Activated naive CD4-positive, alpha-beta T cell treated with anti-CD3 and anti-CD28 coated beads, Interleukin-2, amount 50 U/mL, for 24 hours (primary cell): ENCODE data around the gene BCHE.

Experiments
- H3K27ac Mint-ChIP-seq: one replicate; pipeline ENCODE4 v1.8.0; 2021; ENCODE audit warnings: mild to moderate bottlenecking, mixed read lengths
- H3K27me3 Mint-ChIP-seq: one replicate; pipeline ENCODE4 v1.8.0; 2021; ENCODE audit warnings: mixed read lengths
- H3K36me3 Mint-ChIP-seq: one replicate; pipeline ENCODE4 v1.8.0; 2021; ENCODE audit warnings: mixed read lengths
- H3K4me1 Mint-ChIP-seq: one replicate; pipeline ENCODE4 v1.8.0; 2021; ENCODE audit warnings: mixed read lengths
- H3K4me3 Mint-ChIP-seq: one replicate; pipeline ENCODE4 v1.8.0; 2021; ENCODE audit warnings: mild to moderate bottlenecking, mixed read lengths
- H3K9me3 Mint-ChIP-seq: one replicate; pipeline ENCODE4 v1.8.0; 2021; ENCODE audit warnings: mixed read lengths

Gene BCHE

GRCh38 chr3:165788531-165788930, 48.7 kb downstream of the BCHE start:
- H3K27ac Mint-ChIP-seq, result no peak overlapping the region

GRCh38 chr3:165786013-165786412, 51.2 kb downstream of the BCHE start:
- peaks cover 9% of the 10 kb centered on the region for H3K9me3 Mint-ChIP-seq
- H3K27me3 Mint-ChIP-seq, result no peaks in the 10 kb centered on the region
- H3K4me3 Mint-ChIP-seq, result no peak overlapping the region
- no peak overlapping the region for H3K27ac Mint-ChIP-seq
- H3K4me1 Mint-ChIP-seq, result no peaks in the 10 kb centered on the region
- no peaks in the 10 kb centered on the region for H3K36me3 Mint-ChIP-seq

More at GRCh38 chr3:165788531-165788930, 48.7 kb downstream of the BCHE start:
- H3K9me3 Mint-ChIP-seq, result peaks cover 14% of the 10 kb centered on the region
- H3K36me3 Mint-ChIP-seq, result no peaks in the 10 kb centered on the region
- no peaks in the 10 kb centered on the region for H3K4me1 Mint-ChIP-seq
- no peaks in the 10 kb centered on the region for H3K27me3 Mint-ChIP-seq
- H3K4me3 Mint-ChIP-seq, result no peak overlapping the region

- H3K27me3 Mint-ChIP-seq, result no peaks in the 10 kb centered on the region
- H3K4me1 Mint-ChIP-seq, result no peaks in the 10 kb centered on the region
- no peak overlapping the region for H3K4me3 Mint-ChIP-seq
- H3K36me3 Mint-ChIP-seq, result no peaks in the 10 kb centered on the region
- H3K9me3 Mint-ChIP-seq, result peaks cover 9% of the 10 kb centered on the region
- no peak overlapping the region for H3K27ac Mint-ChIP-seq
Observed at GRCh38 chr3:165784337-165784736, 52.9 kb downstream of the BCHE start.

GRCh38 chr3:165783383-165783782, 53.8 kb downstream of the BCHE start:
- no peak overlapping the region for H3K27ac Mint-ChIP-seq
- peaks cover 9% of the 10 kb centered on the region for H3K9me3 Mint-ChIP-seq
- H3K27me3 Mint-ChIP-seq, result no peaks in the 10 kb centered on the region
- no peak overlapping the region for H3K4me3 Mint-ChIP-seq
- no peaks in the 10 kb centered on the region for H3K36me3 Mint-ChIP-seq
- H3K4me1 Mint-ChIP-seq, result no peaks in the 10 kb centered on the region

- Mint-ChIP-seq H3K27ac (no peak overlapping the region), H3K4me3 (no peak overlapping the region), H3K27me3 (no peaks in the 10 kb centered on the region)
Observed at GRCh38 chr3:165778891-165779290, 58.3 kb downstream of the BCHE start.

GRCh38 chr3:165778456-165778855, 58.8 kb downstream of the BCHE start:
- Mint-ChIP-seq H3K27ac (no peak overlapping the region), H3K4me3 (no peak overlapping the region), H3K9me3 (peaks cover 9% of the 10 kb centered on the region), H3K27me3 (no peaks in the 10 kb centered on the region), H3K4me1 (no peaks in the 10 kb centered on the region), H3K36me3 (no peaks in the 10 kb centered on the region)

More at GRCh38 chr3:165778891-165779290, 58.3 kb downstream of the BCHE start:
- Mint-ChIP-seq H3K9me3 (peaks cover 9% of the 10 kb centered on the region), H3K4me1 (no peaks in the 10 kb centered on the region), H3K36me3 (no peaks in the 10 kb centered on the region)

GRCh38 chr3:165775824-165776223, 61.4 kb downstream of the BCHE start:
- Mint-ChIP-seq H3K27ac (no peak overlapping the region), H3K27me3 (no peaks in the 10 kb centered on the region), H3K4me1 (no peaks in the 10 kb centered on the region), H3K4me3 (no peak overlapping the region), H3K36me3 (no peaks in the 10 kb centered on the region), H3K9me3 (peaks cover 12% of the 10 kb centered on the region)

- Mint-ChIP-seq H3K9me3 (peaks cover 5% of the 10 kb centered on the region), H3K27ac (no peak overlapping the region), H3K27me3 (no peaks in the 10 kb centered on the region), H3K4me3 (no peak overlapping the region), H3K4me1 (no peaks in the 10 kb centered on the region), H3K36me3 (no peaks in the 10 kb centered on the region)
Observed at GRCh38 chr3:165770781-165771180, 66.4 kb downstream of the BCHE start.

GRCh38 chr3:165768680-165769079, 68.5 kb downstream of the BCHE start:
- no peak overlapping the region for H3K27ac Mint-ChIP-seq
- H3K4me3 Mint-ChIP-seq, result no peak overlapping the region
- H3K9me3 Mint-ChIP-seq, result peaks cover 24% of the 10 kb centered on the region
- no peaks in the 10 kb centered on the region for H3K27me3 Mint-ChIP-seq
- H3K36me3 Mint-ChIP-seq, result no peaks in the 10 kb centered on the region
- no peaks in the 10 kb centered on the region for H3K4me1 Mint-ChIP-seq

GRCh38 chr3:165759041-165759440, 78.2 kb downstream of the BCHE start:
- Mint-ChIP-seq H3K27ac (no peak overlapping the region), H3K36me3 (no peaks in the 10 kb centered on the region), H3K4me3 (no peak overlapping the region), H3K4me1 (no peaks in the 10 kb centered on the region), H3K27me3 (no peaks in the 10 kb centered on the region), H3K9me3 (peaks cover 6% of the 10 kb centered on the region)

GRCh38 chr3:165755571-165755970, 81.7 kb downstream of the BCHE start:
- Mint-ChIP-seq H3K4me1 (no peaks in the 10 kb centered on the region), H3K27ac (no peak overlapping the region), H3K27me3 (no peaks in the 10 kb centered on the region), H3K4me3 (no peak overlapping the region), H3K36me3 (no peaks in the 10 kb centered on the region), H3K9me3 (no peaks in the 10 kb centered on the region)

GRCh38 chr3:165754219-165755007, 82.8 kb downstream of the BCHE start:
- H3K9me3 Mint-ChIP-seq, result no peaks in the 10 kb centered on the region
- H3K27me3 Mint-ChIP-seq, result no peaks in the 10 kb centered on the region
- H3K36me3 Mint-ChIP-seq, result no peaks in the 10 kb centered on the region
- H3K27ac Mint-ChIP-seq, result no peak overlapping the region
- H3K4me3 Mint-ChIP-seq, result no peak overlapping the region
- no peaks in the 10 kb centered on the region for H3K4me1 Mint-ChIP-seq

GRCh38 chr3:165753560-165753959, 83.7 kb downstream of the BCHE start:
- Mint-ChIP-seq H3K4me3 (no peak overlapping the region), H3K4me1 (no peaks in the 10 kb centered on the region), H3K27ac (no peak overlapping the region), H3K27me3 (no peaks in the 10 kb centered on the region), H3K36me3 (no peaks in the 10 kb centered on the region), H3K9me3 (no peaks in the 10 kb centered on the region)

- Mint-ChIP-seq H3K9me3 (no peaks in the 10 kb centered on the region), H3K27ac (no peak overlapping the region), H3K4me1 (no peaks in the 10 kb centered on the region), H3K27me3 (no peaks in the 10 kb centered on the region), H3K4me3 (no peak overlapping the region), H3K36me3 (no peaks in the 10 kb centered on the region)
Observed at GRCh38 chr3:165751637-165752036, 85.6 kb downstream of the BCHE start.

GRCh38 chr3:165749821-165750220, 87.4 kb downstream of the BCHE start:
- Mint-ChIP-seq H3K4me1 (no peaks in the 10 kb centered on the region), H3K27ac (no peak overlapping the region), H3K4me3 (no peak overlapping the region), H3K27me3 (no peaks in the 10 kb centered on the region), H3K36me3 (no peaks in the 10 kb centered on the region), H3K9me3 (no peaks in the 10 kb centered on the region)

GRCh38 chr3:165749241-165749640, 88.0 kb downstream of the BCHE start:
- H3K4me3 Mint-ChIP-seq, result no peak overlapping the region
- no peaks in the 10 kb centered on the region for H3K9me3 Mint-ChIP-seq
- H3K4me1 Mint-ChIP-seq, result no peaks in the 10 kb centered on the region
- H3K36me3 Mint-ChIP-seq, result no peaks in the 10 kb centered on the region
- no peak overlapping the region for H3K27ac Mint-ChIP-seq
- H3K27me3 Mint-ChIP-seq, result no peaks in the 10 kb centered on the region

GRCh38 chr3:165748094-165748493, 89.1 kb downstream of the BCHE start:
- Mint-ChIP-seq H3K4me1 (no peaks in the 10 kb centered on the region), H3K4me3 (no peak overlapping the region), H3K27me3 (no peaks in the 10 kb centered on the region), H3K9me3 (no peaks in the 10 kb centered on the region), H3K36me3 (no peaks in the 10 kb centered on the region), H3K27ac (no peak overlapping the region)
